Measurements from ENCODE around the gene CRK.

Gene CRK

GRCh38 chr17:1485423-1486376 is 29.7 kb upstream of the CRK start:
- peak; percentile 54 for DNase-seq

DNA sequence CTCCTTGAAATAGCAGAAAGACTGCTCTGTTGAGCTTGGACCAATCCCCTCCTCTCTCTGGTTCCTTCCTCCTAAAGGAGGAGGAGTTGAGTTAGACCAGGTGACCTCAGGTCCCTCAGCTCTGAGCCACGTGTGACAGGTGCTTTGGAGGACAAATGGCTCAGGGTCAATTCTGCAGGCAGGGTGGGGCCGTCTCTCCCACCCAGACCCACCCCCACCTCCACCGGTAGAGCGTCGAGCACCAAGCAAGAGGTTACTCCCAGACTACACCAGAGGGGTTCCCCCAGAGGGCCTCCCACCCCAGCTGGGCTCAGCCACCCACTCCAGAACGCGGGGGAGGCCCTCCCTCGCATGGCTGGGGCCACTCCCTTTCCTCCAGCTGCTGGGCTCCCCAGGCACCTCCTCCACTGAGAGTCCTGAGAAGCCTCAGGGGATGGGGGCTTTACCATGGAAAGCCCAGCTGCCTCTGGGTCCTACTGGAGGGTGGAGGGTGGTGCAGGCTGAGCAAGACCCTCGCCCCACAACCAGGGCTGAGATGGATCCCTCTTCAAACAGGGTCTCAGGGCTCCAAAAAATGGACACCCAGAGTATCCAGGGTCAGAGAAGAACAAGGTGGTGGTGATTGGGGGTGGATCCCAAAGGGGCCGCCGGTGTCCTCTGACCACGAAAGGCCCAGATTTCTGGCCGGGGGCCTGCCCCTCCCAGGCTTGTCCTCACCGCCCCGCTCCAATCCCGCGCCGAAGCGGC is 28.8 kb upstream of the CRK start:
- no peak for DNase-seq

DNA sequence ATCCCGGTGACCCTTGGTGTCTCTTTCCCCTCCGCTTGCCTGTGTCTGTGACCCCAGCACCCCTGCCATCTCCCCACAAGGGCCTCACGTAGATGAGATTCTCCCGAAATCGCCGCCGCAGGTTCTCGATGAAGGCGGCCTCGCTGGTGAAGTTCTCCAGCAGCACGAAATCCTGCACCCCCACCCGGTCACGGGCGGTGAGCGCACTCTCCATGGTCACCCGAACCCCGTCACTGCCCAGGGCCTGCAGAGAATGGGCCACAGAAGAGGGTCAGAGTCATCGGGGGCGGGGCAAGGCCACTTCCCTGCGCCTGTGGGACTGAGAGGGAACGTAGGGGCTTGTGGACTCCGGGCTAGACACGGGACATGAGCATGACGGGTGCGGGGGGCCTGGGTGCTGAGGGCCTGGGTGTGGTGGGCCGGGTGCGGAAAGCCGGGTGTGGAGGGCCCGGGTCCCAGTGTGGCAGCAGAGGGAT is 28.1 kb upstream of the CRK start:
- DNase-seq: no peak

DNA sequence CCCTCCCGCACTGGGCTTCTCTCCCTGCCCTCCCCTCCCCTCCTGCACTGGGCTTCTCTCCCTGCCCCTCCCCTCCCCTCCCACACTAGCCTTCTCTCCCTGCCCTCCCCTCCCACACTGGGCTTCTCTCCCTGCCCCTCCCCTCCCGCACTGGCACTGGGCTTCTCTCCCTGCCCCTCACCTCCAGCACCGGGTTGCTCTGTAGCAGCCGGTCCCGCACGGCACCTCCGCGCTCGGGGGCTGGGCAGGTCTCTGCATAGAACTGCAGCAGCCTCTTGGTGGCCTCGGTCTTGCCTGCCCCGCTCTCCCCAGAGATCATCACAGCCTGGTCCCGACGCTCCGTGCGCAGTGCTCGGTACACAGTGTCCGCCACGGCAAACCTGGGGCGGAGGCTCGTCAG is 26.6 kb upstream of the CRK start:
- no peak for DNase-seq

DNA sequence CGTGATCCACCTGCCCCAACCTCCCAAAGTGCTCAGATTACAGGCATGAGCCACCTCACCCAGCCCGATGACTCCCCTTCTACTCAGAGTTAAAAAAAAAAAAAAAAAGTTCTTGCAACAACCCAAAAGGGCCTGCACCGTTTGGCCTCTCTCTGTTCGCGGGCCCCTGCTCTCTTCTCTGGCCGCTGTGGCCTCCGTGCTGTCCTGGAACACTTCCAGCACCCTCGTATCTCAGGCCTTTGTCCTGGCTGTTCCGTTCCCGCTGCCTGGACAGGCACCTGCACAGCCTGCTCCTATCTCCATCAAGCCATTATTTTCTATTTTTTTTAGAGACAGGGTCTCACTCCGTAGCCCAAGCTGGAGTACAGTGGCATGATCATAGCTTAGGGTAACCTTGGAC is 25.7 kb upstream of the CRK start:
- DNase-seq: no peak

DNA sequence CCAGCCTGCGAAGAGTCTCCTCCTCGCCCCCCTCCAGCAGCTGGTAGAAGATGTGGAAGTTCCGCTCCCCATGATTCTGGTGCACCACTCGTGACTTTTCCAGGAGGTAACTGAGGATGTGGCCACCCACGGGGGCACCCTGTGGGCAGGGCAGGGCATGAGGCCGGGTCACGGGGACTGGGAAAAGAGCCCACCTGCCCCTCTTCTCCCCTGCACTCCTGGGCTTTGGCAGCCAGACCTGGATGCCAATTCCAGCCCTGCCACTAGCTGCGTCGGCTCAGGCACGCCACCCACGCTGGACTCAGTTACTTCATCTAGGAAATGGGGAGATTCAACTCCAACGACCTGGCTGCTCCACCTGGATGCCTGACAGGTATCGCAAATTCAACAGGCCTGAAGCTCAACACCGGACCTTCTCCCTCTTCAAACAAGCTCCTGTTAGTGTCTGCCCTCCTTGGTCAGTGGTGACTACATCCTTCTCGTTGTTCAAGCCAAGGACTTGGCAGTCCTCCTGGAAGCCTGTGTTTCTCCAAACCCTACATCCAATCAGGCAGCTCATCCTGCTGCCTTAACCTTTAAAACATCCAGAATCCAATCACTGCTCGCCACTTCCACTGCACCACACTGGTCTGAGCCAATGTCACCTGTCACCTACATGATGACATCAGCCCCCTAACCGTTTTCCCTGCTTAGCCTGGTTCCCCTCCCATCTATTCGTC is 24.9 kb upstream of the CRK start:
- DNase-seq: no peak

DNA sequence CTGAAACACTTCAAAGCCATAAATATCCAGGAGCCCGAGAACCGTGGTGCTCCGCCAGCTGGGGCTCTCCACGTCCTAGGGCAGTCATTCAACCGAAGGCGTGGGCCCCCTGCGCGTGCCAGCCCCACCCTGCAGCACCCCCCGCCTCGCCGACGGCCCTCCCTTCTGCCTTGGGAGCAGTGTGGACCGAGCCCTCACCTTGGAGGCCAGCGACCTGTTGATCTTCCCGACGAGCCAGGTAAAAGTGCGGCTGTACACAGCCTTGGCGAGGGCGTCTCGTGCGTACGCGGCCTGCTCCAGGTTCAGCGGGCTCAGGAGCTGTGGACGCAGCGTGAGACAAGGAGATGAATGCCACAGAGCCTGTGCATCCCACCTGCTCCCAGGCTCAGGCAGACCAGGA is 22.4 kb upstream of the CRK start:
- DNase-seq: no peak

DNA sequence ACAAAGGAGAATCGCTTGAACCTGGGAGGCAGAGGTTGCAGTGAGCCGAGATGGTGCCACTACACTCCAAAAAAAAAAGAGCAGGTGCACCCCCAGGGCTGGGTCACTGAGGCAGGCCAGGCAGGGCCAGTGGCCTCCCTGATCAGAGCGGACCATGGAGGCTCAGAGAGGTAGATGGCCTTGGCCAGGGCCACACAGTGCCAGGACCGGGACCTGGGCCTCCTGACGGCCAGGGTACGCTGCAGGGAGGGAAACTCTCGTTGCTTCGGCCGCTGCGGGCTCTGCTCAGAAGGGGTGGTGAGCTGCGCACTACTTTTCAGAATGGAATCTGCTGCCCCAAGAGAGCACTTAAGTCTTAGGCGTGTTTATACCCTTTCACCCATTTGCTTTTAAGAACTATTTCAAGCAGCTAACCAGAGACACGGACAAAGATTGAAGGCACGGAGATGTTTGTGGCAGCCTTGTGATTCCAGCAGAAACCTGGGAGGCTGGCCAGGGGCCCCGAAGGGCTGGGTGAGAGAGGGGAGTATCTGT is 19.4 kb upstream of the CRK start:
- no peak for DNase-seq

GRCh38 chr17:1474402-1475189 is 18.6 kb upstream of the CRK start:
- no peak for DNase-seq

DNA sequence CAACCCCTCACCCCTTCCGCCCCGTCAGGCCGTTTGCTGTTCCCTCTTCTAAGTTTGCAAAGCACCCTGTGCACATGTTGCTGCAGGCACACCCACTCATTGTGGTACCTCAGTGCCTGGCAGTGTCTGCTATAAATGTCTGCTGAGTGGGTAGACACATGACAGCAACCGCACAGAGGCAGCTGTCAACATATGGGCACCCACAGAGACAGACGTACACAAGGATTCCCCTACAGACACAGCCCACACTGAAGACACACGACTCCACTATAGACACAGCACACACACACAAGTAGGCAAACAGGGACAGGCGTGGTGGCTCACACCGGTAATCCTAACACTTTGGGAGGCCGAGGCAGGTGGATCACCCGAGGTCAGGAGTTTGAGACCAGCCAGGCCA is 17.8 kb upstream of the CRK start:
- DNase-seq: no peak

- DNase-seq: no peak
Measured at GRCh38 chr17:1473170-1473569, 17.1 kb upstream of the CRK start.

GRCh38 chr17:1471911-1472821 is 16.1 kb upstream of the CRK start:
- no peak for DNase-seq

DNA sequence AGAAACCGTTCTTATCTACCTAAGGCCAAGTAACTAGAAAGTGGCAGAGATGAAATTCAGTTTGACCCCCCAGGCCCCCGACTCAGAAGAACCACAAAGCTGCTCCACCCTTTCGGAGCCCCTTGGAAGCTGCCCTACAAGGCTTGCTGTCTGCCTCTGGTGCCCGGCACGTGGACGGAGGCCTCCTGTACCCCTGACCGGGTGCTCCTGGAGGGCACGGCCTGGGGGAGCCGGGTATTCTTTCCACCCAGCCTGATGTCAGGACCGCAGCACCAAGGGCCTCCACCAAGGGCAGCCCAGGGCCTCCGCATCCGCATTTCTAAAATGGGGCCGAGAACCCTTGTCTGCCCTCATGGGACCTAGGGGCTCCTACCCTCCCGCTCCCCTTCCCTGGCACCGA is 15.5 kb upstream of the CRK start:
- DNase-seq: no peak

DNA sequence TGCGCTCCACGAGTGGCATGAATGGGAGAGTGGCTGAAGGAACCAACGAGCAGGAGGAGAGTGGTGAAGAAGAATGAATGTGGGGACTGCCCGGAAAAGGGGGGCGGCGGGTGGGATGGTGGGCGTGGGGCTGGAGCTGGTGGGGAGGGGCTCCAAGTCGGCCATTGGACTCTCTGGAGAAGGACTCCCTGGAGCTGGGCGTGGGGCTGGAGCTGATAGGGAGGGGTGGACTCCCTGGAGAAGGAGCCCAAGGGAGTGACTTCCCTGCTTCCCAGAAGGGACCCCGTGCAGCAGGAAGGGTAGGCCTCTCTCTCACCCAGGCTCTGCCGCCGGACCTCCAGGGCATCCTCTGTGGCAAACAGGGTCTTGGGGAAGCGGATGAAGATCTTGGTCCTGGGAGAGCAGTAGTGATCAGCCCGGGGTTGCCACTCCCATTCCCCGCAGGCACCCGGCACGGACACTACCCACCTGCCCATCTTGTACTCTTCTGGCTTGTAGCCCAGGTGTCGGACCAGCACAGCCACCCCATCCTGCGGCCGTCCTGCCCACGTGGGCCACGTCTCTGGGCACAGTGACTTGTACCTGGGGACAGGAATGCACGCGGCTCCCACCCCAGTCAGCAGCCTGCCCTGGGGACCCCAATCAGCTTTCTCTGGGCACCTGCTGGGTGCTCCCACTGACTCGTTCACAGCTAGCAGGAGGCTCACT is 14.9 kb upstream of the CRK start:
- DNase-seq: no peak

DNA sequence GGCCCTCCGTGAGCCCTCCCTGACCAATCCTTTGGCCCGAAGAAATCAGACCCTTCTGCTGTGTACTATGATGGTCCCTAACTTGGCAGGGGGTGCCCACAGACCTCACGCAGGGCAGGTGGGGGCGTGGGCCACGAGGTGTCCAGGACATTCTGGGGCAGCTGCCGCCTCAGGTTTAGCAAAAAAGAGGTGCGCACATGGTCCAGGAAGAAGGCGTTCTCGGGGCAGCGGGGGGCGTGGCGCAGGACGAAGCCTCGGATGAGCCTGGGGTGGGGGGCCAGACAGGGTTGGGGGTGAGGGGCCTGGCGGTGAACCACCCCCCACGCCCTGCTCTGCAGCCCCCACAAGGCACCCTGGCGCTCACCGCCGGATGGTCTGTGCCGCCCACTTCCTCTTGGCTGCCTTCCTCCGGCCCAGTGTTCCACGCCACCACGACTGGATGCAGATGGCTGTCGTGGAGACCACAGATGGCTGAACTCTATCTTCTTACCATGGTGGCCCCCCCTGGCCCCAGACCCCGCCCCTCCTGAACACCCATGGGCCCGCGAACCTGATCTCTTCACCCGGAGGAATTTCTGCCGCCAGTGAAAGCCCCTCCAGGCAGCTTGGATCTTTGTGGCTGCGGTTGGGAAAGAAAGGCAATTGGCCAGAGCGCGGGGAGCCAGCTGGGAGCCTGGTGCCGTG is 14.2 kb upstream of the CRK start:
- no peak for DNase-seq

DNA sequence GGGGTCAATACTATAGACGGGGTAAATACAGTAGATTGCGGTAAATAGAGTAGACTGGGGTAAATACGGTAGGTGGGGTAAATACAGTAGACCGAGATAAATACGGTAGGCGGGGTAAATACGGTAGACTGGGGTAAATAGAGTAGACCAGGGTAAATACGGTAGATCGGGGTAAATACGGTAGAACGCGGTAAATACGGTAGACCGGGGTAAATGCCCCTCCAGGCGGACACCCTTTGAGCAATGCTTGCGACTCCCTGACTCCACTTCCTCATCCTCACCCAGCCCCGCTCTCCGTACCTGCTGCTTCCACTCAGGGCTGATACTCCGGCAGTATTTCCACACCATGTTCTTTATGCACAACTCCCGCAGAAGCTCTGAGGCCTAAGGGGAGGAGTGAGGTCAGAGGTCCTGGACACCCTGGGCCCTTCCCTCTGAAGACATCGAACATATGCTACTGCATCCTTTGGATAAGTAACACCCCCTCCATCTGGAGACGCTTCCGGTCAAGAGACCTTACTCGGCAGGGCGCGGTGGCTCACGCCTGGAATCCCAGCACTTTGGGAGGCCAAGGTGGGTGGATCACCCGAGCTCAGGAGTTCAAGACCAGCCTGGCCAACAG is 13.3 kb upstream of the CRK start:
- DNase-seq: no peak

DNA sequence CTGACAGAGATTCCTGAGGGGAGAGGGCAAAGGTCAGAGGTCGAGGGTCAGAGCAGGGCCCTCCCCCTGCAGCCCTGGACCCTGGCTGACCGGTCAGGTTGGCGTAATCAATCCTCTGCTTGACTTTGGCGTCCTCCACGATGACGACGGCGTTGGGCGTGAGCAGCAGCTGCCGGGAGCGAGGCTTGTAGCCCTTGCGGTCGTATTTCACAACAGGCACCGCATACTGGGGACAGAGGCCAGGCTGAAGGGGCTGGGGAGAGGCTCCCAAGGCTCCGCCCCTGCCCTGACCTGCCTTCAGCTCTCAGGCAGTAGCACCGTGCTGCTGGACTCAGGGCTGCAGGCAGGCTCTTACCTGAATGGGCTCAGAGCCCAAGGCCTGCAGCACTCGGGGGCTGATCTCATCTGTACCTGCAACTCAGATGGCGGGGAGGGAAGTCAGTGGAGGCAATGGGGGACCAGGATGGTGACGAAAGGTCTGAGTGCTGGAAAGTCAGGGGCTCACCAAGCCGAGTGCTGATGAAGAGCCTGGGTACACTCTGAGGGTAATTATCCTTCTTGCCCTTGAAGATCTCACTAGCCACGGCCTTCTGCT is 12.0 kb upstream of the CRK start:
- DNase-seq: no peak

GRCh38 chr17:1467258-1467657 is 11.2 kb upstream of the CRK start:
- no peak for DNase-seq

- DNase-seq: no peak
Measured at GRCh38 chr17:1464186-1464585, 8.2 kb upstream of the CRK start.

Measured in stimulated activated CD4-positive, alpha-beta T cell treated with anti-CD3 and anti-CD28 coated beads, Interleukin-1b, Interleukin-23, amount 100 ng/mL, for 48 hours (primary cell).